IgD-negative memory B cell (primary cell): ENCODE measurements around the gene NCL. TPM values are rescaled to one million over a fixed set of nuclear protein-coding genes. Genes with fewer than 3 reads are reported as not detected.

ENCODE experiments used
- H3K27ac Mint-ChIP-seq, 3 donors: one replicate each; pipeline ENCODE4 v1.8.0; 2020 to 2022; ENCODE audit warnings: mild to moderate bottlenecking in 3 of 3, mixed read lengths in 3 of 3, moderate library complexity in 1 of 3
- H3K27me3 Mint-ChIP-seq: one replicate; pipeline ENCODE4 v1.8.0; 2021; ENCODE audit warnings: mixed read lengths
- H3K36me3 Mint-ChIP-seq: one replicate; pipeline ENCODE4 v1.8.0; 2020; ENCODE audit warnings: mild to moderate bottlenecking, mixed read lengths
- H3K4me1 Mint-ChIP-seq, 3 donors: one replicate each; pipeline ENCODE4 v1.8.0; 2020 to 2022; ENCODE audit warnings: mixed read lengths in 3 of 3, mild to moderate bottlenecking in 1 of 3
- H3K4me3 Mint-ChIP-seq, 4 donors: one replicate each; pipeline ENCODE4 v1.8.0; 2020 to 2022; ENCODE audit warnings: mild to moderate bottlenecking in 4 of 4, mixed read lengths in 4 of 4, moderate library complexity in 3 of 4
- H3K9me3 Mint-ChIP-seq, 3 donors: one replicate each; pipeline ENCODE4 v1.8.0; 2020 to 2021; ENCODE audit warnings: mixed read lengths in 3 of 3, mild to moderate bottlenecking in 1 of 3
- polyA plus RNA-seq: library from polyadenylated mRNA; unstranded; fragments of 300-500 nt; fragmentation: Illumina TruSeq; gene quantifications from one replicate; pipeline ENCODE4 v1.2.3, GENCODE V29; 2021

The NCL gene
- polyA plus RNA-seq, 1 donor from 2014 or later, result 523 TPM

DNA sequence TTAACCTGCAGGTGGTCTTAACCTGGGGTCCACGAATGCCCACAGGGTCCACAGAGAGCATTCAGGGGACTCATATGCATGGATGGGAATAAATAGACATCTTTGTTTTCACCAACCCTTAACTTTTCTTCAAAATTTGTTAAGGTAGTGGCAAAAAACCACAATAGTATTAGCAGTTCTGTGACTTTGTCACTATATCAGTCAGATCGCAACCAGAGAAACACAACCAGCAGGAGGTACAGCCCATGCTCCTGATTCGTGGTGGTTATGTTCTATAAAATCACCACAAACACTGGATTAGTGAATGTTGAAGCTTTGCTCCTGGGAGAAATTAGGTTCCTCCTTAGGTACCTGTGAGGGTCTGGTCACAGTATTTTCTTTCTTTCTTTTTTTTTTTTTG is 37.2 kb downstream of the NCL start:
- peaks cover 5 to 18% (median 12%) of the 10 kb centered on the region in 3 donors for H3K9me3 Mint-ChIP-seq
- H3K27ac Mint-ChIP-seq, result no peak overlapping the region
- no peak overlapping the region for H3K4me3 Mint-ChIP-seq
- H3K36me3 Mint-ChIP-seq, result no peaks in the 10 kb centered on the region
- H3K4me1 Mint-ChIP-seq, result peaks cover 0 to 1% (median 0%) of the 10 kb centered on the region in 3 donors
- H3K27me3 Mint-ChIP-seq, result no peaks in the 10 kb centered on the region

DNA sequence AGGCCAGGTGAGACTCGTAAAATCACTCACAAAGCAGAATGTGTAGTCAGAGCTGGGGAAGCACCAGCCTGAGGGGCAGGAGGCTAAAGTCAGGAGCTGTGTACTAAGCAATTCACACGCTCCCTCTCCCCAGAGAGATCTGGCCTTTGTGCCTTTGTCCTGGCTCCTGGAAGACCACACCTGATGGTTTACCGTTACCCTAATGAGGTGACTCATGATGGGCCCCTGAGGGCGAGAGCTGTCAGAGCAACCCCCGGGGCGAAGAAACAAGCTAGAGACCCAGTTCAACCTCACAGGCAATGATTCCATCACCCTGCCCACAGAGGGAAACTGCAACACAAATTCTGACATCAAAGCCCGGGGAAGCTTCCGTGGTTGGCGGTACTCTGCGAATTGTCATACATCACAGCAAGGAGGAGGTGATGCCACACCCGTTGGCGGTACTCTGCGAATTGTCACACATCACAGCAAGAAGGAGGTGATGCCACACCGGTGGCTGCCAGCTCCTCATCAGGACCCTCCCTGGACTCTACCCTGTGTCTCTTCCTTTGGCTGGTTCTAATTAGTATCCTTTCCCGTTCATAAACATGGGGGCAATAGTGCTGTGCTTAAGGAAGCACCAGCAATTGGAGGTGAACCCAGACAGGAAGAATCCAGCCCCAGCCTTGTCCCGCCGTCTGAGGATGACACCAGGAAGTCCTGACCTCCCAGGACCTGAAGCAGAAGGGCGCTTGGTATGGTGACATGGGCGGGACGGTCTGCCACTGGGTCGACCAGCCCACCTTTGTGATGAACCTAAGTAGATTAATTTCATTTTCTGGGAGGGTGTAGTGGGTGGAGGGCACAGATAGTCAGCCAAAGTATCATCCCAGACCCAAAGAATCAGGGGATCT is 38.2 kb downstream of the NCL start:
- Mint-ChIP-seq H3K36me3 (no peaks in the 10 kb centered on the region), H3K4me3 (peak overlapping the region in 1 of 4 donors; percentile 63), H3K27me3 (no peaks in the 10 kb centered on the region), H3K27ac (peak overlapping the region in 1 of 3 donors; percentile 97), H3K4me1 (peaks cover 0 to 1% (median 0%) of the 10 kb centered on the region in 3 donors), H3K9me3 (peaks cover 1 to 7% (median 2%) of the 10 kb centered on the region in 3 donors)

DNA sequence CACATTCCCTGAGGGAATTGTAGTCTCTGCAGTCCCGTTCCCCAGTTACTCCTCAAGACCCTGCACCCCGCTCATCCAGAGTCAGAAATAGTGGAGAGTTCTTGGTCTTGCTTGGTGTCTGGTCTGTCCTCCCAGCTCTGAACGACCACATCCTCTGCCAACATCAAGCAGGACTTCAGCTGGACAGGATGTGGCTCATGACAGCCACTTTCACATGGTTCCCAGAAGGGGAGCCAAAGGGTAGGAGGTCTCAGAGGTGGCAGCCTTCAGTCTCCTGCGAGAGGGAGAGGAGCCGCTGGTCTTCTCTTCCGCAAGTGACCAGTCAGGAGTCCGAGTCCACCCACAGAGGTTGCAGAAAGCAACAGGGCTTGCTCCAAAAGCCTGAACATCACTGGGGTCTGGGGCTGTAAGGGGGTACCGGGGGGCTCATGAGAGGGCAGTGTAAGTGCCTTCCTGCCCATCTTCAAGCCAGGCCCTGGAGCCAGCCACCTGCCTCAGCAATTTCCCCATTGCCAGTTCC is 38.9 kb downstream of the NCL start:
- Mint-ChIP-seq H3K36me3 (no peaks in the 10 kb centered on the region), H3K4me1 (peaks cover 0 to 1% (median 0%) of the 10 kb centered on the region in 3 donors), H3K4me3 (no peak overlapping the region), H3K27me3 (no peaks in the 10 kb centered on the region), H3K27ac (peak overlapping the region in 1 of 3 donors; percentile 97), H3K9me3 (peaks cover 0 to 1% (median under 1%) of the 10 kb centered on the region in 3 donors)

DNA sequence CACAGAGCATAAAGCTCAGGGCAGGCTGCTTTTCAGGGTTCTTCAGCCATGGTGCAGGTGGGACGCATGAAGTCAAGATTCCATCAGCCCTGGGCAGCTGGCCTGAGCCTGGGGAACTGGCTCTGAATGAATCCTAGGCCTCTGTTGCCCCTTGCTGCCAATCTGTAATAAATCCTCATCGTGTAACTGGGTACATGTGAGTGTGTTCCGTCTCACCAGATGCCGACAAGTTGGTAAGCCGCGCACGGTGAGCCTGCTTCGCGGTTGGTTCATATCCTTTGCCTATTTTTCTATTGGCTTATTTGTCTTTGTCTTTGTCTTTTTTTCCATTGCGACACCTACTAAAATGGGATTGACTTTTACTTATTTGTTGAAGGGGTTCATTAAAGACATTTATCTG is 41.1 kb downstream of the NCL start:
- no peak overlapping the region for H3K27ac Mint-ChIP-seq
- H3K9me3 Mint-ChIP-seq, result no peaks in the 10 kb centered on the region

DNA sequence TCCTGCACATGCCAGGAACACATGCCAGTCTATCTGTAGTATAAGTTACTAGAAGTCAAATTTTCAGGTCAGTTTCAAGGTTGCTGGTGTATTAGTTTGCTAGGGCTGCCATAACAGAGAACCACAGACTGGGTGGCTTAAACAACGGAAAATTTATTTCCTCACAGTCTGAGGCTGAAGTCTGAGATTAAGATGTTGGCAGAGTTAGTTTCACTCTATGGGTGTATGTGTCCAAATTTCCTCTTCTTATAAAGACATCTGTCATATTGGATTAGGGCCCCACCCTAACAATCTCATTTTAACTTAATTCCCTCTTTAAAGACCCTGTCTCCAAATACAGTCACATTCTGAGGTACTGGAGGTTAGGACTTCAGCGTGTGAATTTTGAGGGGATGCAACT is 42.2 kb downstream of the NCL start:
- Mint-ChIP-seq H3K9me3 (no peaks in the 10 kb centered on the region), H3K4me1 (peaks cover 0 to 1% (median 0%) of the 10 kb centered on the region in 3 donors), H3K4me3 (no peak overlapping the region), H3K27me3 (peaks cover 3% of the 10 kb centered on the region), H3K27ac (no peak overlapping the region), H3K36me3 (no peaks in the 10 kb centered on the region)

More for the DNA sequence above, 41.1 kb downstream of the NCL start:
- Mint-ChIP-seq H3K36me3 (no peaks in the 10 kb centered on the region), H3K4me3 (no peak overlapping the region), H3K27me3 (no peaks in the 10 kb centered on the region), H3K4me1 (peaks cover 0 to 1% (median 0%) of the 10 kb centered on the region in 3 donors)

- H3K27ac Mint-ChIP-seq, result no peak overlapping the region
Measured at GRCh38 chr2:231421051-231421580, 43.2 kb downstream of the NCL start.

DNA sequence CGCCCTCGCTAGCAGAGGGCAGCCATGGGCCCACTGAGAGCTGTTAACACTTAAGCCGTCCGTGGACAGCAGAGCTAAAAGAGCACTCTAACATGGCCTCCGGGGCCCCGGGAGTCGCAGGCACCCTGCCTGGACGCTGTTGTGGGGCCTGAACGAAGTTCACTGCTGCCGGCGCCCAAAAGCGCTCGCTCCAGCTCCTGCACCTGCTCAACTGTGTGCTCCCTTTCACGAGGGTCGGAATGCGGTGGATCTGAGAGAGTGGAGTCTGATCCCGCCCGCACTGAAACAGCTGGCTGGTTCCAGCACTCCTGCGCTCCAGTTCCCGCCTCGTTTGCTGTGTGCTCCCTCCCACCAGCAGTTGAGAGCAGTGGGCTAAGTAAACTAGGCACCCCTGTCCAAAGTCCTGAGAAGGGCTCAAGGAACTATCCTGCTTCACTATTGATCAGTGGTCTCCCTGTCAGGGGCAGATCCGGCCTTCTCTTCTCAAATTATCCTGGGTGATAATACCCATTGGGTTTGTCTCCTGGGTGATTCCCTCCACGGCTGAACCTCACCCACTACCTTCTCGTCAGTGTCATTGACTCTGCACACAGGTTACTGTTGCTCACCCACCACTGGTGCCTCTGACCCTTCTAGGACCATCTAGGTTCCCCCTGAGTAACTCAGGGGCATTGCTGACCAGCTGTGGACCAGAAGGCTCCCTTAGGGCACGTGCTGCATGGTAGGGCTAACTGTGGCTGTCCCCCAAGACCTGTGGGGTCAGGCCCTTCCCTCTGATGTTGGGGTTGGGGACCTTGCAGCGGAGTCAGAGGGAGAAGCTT is 45.3 kb downstream of the NCL start:
- Mint-ChIP-seq H3K27me3 (peaks cover 4% of the 10 kb centered on the region), H3K27ac (peak overlapping the region in 1 of 3 donors; percentile 57), H3K9me3 (no peaks in the 10 kb centered on the region), H3K4me3 (no peak overlapping the region), H3K36me3 (no peaks in the 10 kb centered on the region), H3K4me1 (peaks cover 0 to 1% (median 0%) of the 10 kb centered on the region in 3 donors)

More at GRCh38 chr2:231421051-231421580, 43.2 kb downstream of the NCL start:
- Mint-ChIP-seq H3K9me3 (no peaks in the 10 kb centered on the region), H3K4me1 (peaks cover 0 to 1% (median 0%) of the 10 kb centered on the region in 3 donors), H3K36me3 (no peaks in the 10 kb centered on the region), H3K4me3 (no peak overlapping the region), H3K27me3 (peaks cover 4% of the 10 kb centered on the region)

- Mint-ChIP-seq H3K36me3 (no peaks in the 10 kb centered on the region), H3K4me1 (peaks cover 2 to 10% (median 3%) of the 10 kb centered on the region in 3 donors), H3K4me3 (no peak overlapping the region), H3K27me3 (peaks cover 13% of the 10 kb centered on the region), H3K9me3 (peaks cover 0 to 6% (median 4%) of the 10 kb centered on the region in 3 donors), H3K27ac (no peak overlapping the region)
Measured at GRCh38 chr2:231415029-231415428, 49.3 kb downstream of the NCL start.

DNA sequence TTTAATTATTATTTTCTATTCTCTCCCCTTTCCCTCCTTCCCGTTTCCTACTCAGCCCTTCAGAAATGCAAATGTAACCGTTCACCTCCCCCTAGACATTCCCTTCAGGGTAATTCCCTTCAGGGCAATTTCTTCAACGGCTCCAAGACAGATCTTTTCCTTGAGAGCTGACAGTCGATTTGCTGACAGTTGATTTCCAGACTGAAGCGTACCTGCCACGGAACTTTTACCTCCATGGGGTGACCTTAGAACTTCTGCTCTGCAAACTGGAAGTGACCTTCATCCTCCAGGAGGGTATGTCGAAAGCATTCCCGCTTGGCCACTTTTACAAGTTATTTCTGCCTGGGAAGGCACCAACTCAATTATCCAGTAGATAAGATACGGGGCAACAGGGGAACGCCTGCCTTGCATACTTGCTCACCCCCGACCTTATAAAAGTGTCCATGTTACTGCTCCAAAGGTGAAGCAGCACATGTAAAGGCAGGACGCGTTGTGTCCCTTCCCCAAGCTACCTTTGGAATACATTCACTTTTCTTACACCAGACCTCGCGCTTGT is 50.3 kb downstream of the NCL start:
- H3K4me1 Mint-ChIP-seq, result peaks cover 2 to 10% (median 3%) of the 10 kb centered on the region in 3 donors
- no peaks in the 10 kb centered on the region for H3K36me3 Mint-ChIP-seq
- H3K27ac Mint-ChIP-seq, result no peak overlapping the region
- peaks cover 13% of the 10 kb centered on the region for H3K27me3 Mint-ChIP-seq
- H3K4me3 Mint-ChIP-seq, result peak overlapping the region in 1 of 4 donors; percentile 23
- H3K9me3 Mint-ChIP-seq, result peaks cover 0 to 6% (median 4%) of the 10 kb centered on the region in 3 donors

DNA sequence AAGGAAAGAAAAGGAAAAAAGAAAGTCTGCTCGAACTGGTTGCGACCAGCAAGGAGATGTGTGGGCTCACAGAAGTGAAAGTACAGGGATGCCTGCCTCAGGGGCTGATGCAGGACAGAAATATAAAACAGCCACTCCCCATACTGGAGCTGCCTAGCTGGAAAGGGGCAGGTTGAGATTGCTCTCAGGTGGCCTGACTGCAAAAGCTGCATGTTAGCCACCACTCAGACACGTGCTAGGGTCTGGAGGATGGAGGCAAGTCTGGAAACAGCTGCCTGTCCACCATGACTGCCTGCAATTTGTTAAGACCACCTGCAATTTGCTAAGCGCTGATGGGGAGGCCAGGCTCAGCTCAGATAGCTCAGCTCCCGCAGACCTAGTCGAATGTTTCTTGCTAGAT is 50.8 kb downstream of the NCL start:
- H3K4me3 Mint-ChIP-seq, result no peak overlapping the region
- H3K4me1 Mint-ChIP-seq, result peaks cover 2 to 10% (median 3%) of the 10 kb centered on the region in 3 donors
- peaks cover 0 to 6% (median 4%) of the 10 kb centered on the region in 3 donors for H3K9me3 Mint-ChIP-seq

DNA sequence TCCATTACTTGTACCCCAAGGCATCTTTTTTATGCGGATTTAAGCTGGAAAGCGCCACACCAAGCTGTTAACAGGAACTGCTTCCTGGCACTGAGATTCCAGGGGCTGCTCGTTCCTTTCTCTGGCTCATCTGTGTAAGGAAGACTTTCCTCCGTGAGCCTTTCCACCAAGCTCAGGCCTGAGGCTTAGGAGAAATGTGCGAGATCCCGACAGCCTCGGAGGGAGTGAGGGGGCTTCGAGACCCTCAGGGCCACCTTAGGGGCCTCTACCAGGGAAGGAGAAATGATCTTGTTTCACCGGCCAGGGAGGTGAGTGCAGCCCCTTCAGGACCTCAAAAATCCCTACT is 51.7 kb downstream of the NCL start:
- Mint-ChIP-seq H3K4me1 (peaks cover 2 to 10% (median 3%) of the 10 kb centered on the region in 3 donors), H3K4me3 (peak overlapping the region in 2 of 4 donors; percentile 45 to 54), H3K9me3 (peaks cover 0 to 6% (median 4%) of the 10 kb centered on the region in 3 donors), H3K36me3 (no peaks in the 10 kb centered on the region), H3K27me3 (peaks cover 11% of the 10 kb centered on the region), H3K27ac (no peak overlapping the region)

More for the DNA sequence above, 50.8 kb downstream of the NCL start:
- Mint-ChIP-seq H3K27me3 (peaks cover 13% of the 10 kb centered on the region), H3K27ac (no peak overlapping the region), H3K36me3 (no peaks in the 10 kb centered on the region)

DNA sequence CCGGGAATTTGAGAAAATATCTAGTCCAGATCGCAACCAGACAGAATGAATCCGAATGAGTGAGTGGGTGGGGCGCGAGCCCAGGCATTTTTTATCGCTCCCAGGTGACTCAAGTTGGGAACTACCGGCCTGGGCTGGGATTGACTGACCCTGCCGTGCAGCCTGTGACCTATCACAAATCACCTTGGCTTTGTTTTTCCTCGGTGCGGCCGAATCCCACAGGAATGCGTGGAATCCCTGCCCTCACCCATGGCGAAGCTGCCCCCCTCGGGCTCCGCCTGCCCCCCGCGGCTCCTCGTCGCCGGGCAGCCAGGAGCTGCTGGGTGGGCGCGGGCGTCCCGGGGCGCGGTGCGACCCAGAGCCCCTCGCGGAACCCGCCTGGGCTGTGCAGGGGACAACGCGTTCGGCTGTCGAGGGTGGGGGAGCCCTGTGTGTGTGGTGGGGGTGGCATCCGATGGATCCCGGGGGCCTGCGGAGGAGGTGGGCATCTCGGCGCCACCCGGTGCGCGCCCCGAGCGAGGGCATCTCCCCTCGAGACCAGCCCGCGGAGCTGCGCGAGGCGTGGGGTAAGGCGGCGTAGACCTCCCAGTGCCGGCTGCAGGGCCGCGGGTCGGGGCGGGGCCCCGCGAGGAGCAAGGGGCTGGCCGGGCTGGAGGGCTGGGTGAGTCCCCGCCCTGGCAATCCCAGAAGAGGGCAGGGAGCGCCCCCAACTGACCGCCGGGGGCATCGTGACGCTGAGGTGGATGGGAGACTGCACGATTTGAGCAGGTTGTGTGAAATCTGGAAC is 52.3 kb downstream of the NCL start:
- Mint-ChIP-seq H3K4me1 (peaks cover 2 to 10% (median 3%) of the 10 kb centered on the region in 3 donors), H3K4me3 (peak overlapping the region; percentile 65 to 88 (median 74)), H3K27ac (no peak overlapping the region), H3K9me3 (peaks cover 0 to 6% (median 4%) of the 10 kb centered on the region in 3 donors), H3K27me3 (peaks cover 11% of the 10 kb centered on the region), H3K36me3 (no peaks in the 10 kb centered on the region)

DNA sequence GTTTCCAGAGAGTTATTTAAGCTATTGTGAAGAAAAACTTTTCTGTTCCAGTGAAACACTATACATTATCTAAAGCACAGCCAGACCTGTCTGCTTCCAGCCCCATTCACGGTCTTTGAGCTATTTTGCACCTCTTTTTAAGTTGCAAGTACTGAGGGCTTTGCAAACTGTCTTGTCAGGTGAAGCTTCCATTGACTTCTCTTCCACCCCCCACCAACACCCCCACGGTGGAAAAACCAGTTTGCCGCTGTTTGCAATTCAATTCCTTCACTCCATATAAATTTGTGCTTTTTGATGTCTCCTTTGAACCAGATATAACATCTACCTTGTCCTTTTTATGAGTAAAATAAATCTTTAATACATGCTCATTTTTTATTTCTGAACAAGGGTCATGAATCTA is 53.0 kb downstream of the NCL start:
- Mint-ChIP-seq H3K36me3 (no peaks in the 10 kb centered on the region), H3K4me1 (peaks cover 2 to 10% (median 3%) of the 10 kb centered on the region in 3 donors), H3K27ac (no peak overlapping the region), H3K27me3 (peaks cover 9% of the 10 kb centered on the region), H3K4me3 (peak overlapping the region in 3 of 4 donors; percentile 72 to 88 (median 76)), H3K9me3 (peaks cover 0 to 6% (median 4%) of the 10 kb centered on the region in 3 donors)
